HG02623 (cell line): Measurements from ENCODE around the gene CFAP157.

ENCODE experiments used
- ATAC-seq: cut with Tn5 transposase; IDR thresholded peaks from one replicate; pipeline ENCODE4 v1.9.1; 2021; ENCODE audit warnings: moderate library complexity; ENCODE audit not compliant: unreplicated experiment

CFAP157 gene

GRCh38 chr9:127706836-127707241 is at the start of gene CFAP157:
Gene CFAP157 (plus strand): TSS chr9:127706988. CDS start chr9:127707032, 44 bp downstream.
- no peak for ATAC-seq

GRCh38 chr9:127658428-127658827 is 48.4 kb upstream of the CFAP157 start:
- no peak for ATAC-seq

GRCh38 chr9:127660886-127661741 is 45.7 kb upstream of the CFAP157 start:
- no peak for ATAC-seq

GRCh38 chr9:127662617-127663016 is 44.2 kb upstream of the CFAP157 start:
- ATAC-seq = no peak

- no peak for ATAC-seq
Observed at GRCh38 chr9:127664324-127664677, 42.5 kb upstream of the CFAP157 start.

- ATAC-seq = no peak
Observed at GRCh38 chr9:127664678-127665507, 41.9 kb upstream of the CFAP157 start.

GRCh38 chr9:127667127-127667844 is 39.5 kb upstream of the CFAP157 start:
- ATAC-seq = no peak

GRCh38 chr9:127667906-127668305 is 38.9 kb upstream of the CFAP157 start:
- no peak for ATAC-seq

GRCh38 chr9:127673234-127673633 is 33.6 kb upstream of the CFAP157 start:
- ATAC-seq = no peak

GRCh38 chr9:127676638-127677037 is 30.1 kb upstream of the CFAP157 start:
- no peak for ATAC-seq

- ATAC-seq = no peak
Observed at GRCh38 chr9:127679506-127679905, 27.3 kb upstream of the CFAP157 start.

GRCh38 chr9:127680226-127680625 is 26.6 kb upstream of the CFAP157 start:
- ATAC-seq = no peak

- ATAC-seq = no peak
Observed at GRCh38 chr9:127680846-127681245, 25.9 kb upstream of the CFAP157 start.

- no peak for ATAC-seq
Observed at GRCh38 chr9:127682351-127683136, 24.2 kb upstream of the CFAP157 start.

- ATAC-seq = no peak
Observed at GRCh38 chr9:127683723-127684122, 23.1 kb upstream of the CFAP157 start.

- no peak for ATAC-seq
Observed at GRCh38 chr9:127684576-127684975, 22.2 kb upstream of the CFAP157 start.

GRCh38 chr9:127686461-127687393 is 20.1 kb upstream of the CFAP157 start:
- ATAC-seq = no peak

- ATAC-seq = no peak
Observed at GRCh38 chr9:127689329-127690000, 17.3 kb upstream of the CFAP157 start.

GRCh38 chr9:127690735-127691134 is 16.1 kb upstream of the CFAP157 start:
- no peak for ATAC-seq
